HepG2 (cell line): Measurements from ENCODE around the gene BAHCC1.

Experiments
- ETV6 ChIP-seq: sonication (generic); formaldehyde crosslinking; conservative IDR thresholded peaks from 2 replicates; pipeline ENCODE4 v1.4.0; 2020; ENCODE audit warnings: missing genetic modification reagents
- PHF20 ChIP-seq: sonication (generic); formaldehyde crosslinking; IDR thresholded peaks from 2 replicates; pipeline ENCODE4 v1.5.0; 2020; ENCODE audit warnings: mild to moderate bottlenecking, missing genetic modification reagents
- TF ChIP-seq, protein P1 (sequence below): sonication (generic); formaldehyde crosslinking; IDR thresholded peaks from 2 replicates; pipeline ENCODE4 v1.4.0; 2020; ENCODE audit warnings: missing genetic modification reagents

DNA sequence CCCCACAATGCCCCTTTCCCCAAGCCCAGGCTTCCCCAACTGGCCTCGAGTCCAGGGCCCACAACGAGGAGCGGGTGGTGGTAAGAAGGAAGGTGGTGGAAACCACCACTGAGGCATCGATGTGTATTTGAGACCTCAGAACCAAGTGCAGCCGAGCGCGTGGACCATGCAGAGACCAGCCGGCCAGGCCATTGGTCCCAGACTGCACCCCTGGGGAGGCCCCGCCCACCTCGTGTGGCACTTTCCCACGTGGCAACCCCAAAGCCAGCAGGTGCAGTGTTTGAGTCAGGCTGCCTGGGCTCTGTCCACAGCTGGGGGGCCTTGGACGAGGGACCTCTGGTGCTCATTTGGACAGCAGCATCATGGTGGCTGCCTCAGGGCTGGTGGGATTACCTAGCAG is 28.1 kb upstream of the BAHCC1 start:
- no peak for TF ChIP-seq PHF20
- TF ChIP-seq, protein P1, sequence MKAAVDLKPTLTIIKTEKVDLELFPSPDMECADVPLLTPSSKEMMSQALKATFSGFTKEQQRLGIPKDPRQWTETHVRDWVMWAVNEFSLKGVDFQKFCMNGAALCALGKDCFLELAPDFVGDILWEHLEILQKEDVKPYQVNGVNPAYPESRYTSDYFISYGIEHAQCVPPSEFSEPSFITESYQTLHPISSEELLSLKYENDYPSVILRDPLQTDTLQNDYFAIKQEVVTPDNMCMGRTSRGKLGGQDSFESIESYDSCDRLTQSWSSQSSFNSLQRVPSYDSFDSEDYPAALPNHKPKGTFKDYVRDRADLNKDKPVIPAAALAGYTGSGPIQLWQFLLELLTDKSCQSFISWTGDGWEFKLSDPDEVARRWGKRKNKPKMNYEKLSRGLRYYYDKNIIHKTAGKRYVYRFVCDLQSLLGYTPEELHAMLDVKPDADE (CRISPR knock-in tag), result no peak
- no peak for TF ChIP-seq ETV6
